ENCODE measurements around the gene PANX2. TPM values are rescaled to one million over a fixed set of nuclear protein-coding genes. Genes with fewer than 3 reads are reported as not detected.

The PANX2 gene
- total RNA-seq, 1 donor from 2014 or later = 0.30 TPM

DNA sequence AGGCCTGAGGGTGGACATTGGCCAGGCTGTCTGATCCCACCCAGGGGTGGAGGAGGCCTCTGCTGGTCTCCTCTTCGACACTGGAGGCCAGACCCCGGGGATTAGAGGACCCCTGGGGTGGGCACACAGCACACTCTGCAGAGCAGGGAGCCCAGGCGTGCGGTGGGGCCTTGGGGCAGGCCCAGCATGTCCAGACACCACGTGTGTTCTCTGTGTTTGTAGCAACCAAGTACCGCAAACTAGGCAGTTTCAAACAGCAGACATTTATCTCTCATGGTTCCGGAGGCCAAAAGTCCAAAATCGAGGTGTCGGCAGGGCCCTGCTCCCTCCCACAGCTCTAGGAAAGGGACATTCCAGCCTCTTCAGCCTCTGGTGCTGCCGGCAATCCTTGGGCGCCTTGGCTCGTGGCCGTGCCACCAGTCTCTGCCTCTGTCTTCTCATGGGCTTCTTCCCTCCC, 1.5 kb downstream of the PANX2 start:
- no peak for DNase-seq

DNA sequence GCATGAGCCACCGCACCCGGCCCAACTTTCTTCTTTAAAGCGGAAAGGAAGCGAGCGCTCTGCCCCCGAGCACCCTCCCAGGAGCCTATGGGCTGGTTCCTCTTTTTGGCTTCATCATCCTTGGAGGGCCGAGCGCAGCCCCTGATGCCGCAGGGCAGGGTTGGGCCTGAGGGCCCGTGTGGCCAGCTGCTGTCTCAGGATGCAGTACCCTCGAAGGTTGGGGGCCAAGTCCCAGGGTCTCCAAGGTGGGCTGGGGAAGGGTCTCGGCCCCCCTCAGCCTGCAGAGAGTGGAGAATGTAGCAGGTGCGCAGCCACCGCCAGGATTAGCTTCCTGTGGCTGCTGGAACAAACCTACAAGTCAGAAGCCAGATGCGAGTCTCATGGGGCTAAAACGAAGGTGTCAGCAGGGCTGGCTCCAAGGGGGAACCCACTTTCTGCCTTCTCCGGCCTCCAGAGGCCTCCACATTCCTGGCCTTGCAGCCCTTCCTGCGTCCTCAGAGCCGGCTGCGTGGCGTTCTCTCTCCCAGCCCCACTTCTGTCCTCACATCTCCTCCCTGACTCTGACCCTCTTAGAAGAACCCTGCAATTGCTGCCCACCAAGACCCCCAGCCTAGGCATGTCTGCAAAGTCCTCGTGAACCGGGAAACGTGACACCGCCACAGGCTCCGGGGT, 2.9 kb downstream of the PANX2 start:
- no peak for DNase-seq

DNA sequence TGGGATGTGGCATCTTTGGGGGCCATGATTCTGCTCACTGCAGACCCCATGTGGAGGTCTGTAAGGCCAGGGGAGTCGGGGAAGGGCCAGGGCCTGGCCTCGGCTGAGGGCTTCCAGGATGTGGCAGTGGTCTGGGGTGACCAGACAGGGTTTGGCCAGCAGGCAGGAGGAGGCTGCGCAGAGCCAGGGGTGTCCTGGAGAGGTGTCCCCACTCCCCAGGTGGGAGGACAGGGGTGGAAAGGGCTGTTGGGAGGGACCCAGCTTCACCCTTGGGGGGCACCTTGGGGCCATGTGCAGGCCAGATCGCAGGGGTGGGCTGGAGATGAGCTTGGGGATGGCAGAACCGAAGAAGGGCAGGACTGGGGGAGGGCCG, 3.4 kb downstream of the PANX2 start:
- no peak for DNase-seq

DNA sequence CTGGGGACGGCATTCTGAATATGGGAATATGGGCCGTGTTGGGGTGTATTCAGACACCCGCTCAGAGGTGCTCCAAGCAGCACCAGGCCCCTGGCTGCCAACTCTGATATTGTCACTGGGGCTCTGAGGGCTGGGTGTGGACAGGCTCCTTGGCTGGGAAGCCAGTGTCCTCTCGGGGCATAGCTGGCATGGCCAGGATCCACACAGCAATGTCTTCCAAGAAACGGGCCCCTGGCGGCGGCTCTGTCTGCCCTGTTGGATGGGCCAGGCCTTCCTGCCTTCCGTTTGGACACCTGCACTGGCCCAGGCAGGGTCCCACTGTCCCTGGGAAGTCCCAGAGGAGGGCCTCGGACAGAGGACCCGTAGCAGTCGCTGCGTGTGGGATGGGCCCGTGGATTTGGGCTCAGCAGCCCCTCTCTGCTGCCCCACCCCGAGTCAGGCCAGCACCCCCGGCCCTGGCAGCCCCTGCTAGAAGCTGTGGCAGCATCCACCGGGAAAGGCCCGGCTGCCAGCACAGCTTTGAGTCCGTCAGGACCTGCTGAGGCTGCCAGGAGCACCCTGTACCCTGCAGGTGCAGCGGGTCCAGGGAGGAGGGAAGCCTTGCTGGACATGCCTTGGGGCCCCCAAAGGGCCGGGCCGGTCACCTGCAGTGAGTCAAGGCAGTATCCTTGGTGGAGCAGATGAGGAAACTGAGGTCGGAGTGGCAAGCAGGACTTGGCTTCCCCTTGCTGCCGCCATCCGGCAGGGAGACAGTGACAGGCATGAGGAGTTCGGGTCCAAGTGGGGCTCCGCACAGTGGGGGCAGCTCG, 4.1 kb downstream of the PANX2 start:
- no peak for DNase-seq

DNA sequence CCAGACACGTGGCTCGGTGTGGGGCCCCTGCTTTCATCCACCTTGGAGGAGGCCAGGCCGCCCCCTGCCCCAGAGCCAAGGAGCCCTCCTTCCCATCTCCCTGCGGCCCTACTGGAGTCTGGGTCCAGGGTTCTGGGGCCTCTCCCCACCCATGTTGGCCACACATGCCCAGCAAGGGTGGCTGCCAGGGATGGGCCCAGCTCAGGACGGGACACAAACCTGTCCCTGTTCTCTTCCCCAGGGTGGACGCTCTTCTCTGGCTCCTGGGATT, 4.6 kb downstream of the PANX2 start:
- no peak for DNase-seq

DNA sequence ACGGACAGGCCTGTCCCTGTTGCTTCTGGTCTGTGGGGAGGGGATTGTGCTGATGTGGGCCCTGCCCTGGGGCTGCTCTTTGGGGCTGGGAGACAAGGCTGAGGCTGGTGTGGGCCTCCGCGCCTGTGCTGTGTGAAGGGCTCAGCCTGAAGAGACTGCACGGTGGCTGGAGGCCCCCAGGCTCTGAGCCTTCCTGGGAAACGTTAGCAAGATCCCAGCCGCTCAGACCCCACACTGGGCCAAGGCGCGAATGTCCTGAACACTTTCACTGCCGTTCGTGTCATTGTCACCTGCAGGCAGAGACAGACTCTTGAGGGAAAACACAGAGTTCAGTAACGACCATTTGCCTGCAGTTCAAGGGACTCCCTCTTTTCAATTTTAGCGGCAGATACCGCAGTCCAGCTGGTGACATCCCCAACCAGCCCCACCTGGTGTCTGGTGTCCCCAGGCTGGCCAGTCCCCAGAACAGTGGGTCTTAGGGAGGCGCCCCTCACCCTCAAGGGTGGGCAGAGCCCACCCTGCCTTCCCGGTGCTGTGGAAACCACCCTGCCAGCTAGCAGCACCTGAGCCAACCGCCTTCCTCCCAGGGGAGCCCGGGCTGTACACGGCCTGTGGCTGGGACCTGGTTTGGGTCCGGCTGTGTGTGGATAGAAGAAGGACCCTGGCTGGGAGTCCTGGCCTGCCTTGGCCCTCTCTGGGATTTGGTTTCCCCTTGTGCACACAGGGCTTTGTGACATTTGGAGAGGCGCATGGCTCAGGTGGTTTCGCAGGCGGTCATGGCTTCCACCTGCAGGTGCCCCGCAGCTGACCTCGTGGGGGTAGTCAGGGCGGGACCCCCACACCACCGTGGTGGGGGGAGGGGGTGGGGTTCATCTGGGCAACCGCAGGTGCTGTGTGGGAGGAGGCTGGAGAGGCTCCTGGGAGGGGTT, 5.7 kb downstream of the PANX2 start:
- DNase-seq = no peak

DNA sequence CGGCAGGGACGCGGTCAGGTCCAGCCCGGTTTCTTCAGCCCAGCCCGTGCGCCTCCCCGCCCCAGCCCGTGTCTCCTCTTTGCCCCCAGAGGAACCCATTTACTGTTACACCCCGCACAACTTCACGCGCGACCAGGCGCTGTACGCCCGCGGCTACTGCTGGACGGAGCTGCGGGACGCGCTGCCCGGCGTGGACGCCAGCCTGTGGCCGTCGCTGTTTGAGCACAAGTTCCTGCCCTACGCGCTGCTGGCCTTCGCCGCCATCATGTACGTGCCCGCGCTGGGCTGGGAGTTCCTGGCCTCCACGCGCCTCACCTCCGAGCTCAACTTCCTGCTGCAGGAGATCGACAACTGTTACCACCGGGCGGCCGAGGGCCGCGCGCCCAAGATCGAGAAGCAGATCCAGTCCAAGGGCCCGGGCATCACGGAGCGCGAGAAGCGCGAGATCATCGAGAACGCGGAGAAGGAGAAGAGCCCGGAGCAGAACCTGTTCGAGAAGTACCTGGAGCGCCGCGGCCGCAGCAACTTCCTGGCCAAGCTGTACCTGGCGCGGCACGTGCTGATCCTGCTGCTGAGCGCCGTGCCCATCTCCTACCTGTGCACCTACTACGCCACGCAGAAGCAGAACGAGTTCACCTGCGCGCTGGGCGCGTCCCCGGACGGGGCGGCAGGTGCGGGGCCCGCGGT, 6.5 kb downstream of the PANX2 start:
- DNase-seq = no peak

DNA sequence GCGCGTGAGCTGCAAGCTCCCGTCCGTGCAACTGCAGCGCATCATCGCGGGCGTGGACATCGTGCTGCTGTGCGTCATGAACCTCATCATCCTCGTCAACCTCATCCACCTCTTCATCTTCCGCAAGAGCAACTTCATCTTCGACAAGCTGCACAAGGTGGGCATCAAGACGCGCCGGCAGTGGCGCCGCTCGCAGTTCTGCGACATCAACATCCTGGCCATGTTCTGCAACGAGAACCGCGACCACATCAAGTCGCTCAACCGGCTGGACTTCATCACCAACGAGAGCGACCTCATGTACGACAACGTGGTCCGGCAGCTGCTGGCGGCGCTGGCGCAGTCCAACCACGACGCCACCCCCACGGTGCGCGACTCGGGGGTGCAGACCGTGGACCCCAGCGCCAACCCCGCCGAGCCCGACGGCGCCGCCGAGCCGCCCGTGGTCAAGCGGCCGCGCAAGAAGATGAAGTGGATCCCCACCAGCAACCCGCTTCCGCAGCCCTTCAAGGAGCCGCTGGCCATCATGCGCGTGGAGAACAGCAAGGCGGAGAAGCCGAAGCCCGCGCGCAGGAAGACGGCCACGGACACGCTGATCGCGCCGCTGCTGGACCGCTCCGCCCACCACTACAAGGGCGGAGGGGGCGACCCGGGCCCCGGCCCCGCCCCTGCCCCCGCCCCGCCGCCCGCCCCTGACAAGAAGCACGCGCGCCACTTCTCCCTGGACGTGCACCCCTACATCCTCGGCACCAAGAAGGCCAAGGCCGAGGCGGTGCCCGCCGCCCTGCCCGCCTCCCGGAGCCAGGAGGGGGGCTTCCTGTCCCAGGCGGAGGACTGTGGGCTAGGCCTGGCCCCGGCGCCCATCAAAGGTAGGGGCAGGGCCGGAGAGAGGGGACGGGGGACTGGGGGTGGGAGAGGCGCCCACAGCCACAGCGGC, 7.3 kb downstream of the PANX2 start:
- DNase-seq = no peak

DNA sequence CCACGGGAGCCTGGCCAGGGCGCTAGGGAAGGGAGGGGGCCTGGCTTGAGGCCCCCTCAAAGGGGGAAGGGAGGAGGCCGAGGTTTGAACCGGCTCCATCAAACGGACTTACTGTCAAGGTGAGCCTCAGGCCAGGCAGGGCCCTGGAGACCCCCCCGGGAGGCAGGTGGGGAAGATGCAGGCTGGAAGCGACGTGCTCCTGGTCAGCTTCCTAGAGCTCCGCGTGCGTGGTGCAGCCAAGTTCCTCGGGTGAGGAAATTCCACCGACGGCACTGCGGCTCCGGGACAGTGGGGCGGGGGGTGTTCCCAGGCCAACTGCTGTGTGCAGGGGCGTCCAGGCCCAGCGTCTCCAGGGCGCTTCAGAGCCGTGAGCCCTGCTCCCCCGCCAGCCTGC, 7.9 kb downstream of the PANX2 start:
- no peak for DNase-seq

DNA sequence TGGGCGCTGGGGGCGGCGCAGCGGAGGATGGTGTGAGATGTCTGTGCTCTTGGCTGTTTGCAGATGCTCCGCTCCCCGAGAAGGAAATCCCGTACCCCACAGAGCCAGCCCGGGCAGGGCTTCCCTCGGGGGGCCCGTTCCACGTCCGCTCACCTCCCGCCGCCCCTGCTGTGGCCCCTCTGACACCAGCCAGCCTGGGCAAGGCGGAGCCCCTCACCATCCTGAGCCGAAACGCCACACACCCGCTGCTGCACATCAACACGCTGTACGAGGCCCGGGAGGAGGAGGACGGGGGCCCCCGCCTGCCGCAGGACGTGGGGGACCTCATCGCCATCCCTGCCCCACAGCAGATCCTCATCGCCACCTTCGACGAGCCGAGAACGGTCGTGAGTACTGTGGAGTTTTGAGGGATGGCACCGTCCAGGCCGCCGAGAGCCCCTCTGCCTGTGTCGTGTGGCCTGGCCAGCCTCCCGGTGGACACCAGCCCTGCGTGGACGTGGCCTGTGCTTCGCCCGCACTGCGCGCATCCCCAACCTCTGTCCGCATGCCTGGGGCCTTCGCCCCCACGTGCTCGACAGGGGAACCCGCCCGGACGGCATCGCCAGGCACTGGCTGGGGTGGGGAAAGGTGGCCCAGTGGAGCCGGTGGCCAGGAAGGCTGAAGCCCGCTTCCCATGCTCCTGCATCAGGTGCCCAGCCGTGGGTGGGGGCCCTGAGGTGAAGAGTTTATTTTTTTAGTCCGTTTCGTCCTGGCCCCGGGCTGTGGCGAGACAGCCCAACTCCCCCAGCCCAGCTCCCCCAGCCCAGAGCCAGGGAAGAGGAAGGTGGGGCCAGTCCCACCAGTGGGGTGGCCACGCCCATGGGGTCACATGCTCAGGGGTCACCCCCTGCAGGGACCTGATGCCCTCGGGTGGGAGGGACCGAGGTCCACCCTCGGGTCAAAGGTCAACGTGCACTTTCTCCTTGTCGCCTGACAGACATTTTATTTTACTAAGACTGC, 8.6 kb downstream of the PANX2 start:
- no peak for DNase-seq

DNA sequence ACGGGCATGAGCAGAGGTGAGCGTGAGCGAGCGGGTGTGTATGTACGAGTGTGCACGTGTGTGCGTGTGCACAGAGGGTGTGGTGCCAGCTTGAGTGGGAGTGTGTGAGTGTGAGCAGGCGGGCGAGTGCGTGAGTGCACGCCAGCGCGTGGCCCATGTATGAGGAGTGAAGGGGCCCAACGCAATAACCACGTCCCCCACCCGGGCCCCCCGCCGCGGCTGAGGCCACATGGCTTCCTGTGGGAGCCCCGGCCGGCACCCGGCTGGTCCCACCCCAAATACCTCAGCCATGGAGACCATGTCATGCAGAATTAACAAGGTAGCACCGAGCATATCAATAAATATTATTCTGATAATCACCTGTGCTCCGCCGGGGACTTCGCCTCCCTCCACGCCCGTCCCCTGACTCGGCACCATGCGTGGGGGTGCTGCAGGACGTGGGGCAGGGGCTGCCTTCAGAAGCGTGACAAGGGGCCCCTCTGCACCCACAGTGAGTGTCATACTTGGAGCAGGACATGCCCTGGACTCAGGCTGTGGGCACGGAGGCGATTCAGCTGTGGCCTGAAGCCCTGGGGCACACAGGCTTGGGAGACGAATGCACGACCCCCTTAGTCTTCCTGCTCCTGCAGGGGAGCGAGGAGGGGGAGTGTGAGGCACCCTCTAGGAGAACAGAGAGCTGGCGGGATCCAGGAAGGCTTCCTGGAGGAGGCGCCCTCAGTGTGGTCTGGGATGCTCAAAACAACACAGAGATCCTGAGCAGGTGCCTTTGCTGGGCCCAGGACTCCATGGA, 9.6 kb downstream of the PANX2 start:
- DNase-seq = no peak

DNA sequence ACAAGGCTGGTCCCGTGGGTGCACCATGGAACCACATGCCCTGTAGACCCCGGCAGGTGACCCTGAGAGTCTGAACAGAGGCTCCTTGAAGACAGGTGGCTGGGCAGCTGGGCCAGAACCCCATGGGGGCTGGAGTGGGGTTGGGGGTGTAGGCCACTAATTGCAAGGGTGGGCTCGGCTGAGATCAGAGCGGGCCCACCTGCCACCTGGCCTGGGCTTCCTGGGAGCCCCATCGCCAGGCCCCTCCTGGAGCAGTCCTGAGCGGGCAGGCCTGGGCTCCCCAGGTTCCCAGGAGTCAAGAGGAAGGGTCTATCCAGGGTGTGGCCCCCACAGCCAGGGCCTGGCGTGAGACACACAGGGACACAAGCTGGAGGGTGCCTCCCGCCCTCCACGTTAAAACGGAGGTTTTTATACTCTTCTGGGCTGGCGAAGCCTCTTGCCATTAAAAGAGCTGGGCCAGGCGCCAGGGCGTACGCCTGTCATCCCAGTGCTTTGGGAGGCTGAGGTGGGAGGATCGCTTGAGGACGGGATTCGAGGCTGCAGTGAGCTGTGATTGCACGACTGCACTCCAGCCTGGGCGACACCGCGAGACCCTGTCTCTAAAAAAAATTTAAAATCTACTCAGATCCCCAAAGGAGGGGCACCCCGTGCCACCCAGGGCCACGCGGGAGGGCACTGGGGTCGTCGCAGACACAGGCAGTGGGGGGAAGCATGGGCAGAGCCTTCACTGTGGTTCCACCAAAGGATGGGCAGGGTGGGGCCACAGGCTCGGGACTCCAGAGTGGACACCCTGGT, 10.4 kb downstream of the PANX2 start:
- DNase-seq = no peak

DNA sequence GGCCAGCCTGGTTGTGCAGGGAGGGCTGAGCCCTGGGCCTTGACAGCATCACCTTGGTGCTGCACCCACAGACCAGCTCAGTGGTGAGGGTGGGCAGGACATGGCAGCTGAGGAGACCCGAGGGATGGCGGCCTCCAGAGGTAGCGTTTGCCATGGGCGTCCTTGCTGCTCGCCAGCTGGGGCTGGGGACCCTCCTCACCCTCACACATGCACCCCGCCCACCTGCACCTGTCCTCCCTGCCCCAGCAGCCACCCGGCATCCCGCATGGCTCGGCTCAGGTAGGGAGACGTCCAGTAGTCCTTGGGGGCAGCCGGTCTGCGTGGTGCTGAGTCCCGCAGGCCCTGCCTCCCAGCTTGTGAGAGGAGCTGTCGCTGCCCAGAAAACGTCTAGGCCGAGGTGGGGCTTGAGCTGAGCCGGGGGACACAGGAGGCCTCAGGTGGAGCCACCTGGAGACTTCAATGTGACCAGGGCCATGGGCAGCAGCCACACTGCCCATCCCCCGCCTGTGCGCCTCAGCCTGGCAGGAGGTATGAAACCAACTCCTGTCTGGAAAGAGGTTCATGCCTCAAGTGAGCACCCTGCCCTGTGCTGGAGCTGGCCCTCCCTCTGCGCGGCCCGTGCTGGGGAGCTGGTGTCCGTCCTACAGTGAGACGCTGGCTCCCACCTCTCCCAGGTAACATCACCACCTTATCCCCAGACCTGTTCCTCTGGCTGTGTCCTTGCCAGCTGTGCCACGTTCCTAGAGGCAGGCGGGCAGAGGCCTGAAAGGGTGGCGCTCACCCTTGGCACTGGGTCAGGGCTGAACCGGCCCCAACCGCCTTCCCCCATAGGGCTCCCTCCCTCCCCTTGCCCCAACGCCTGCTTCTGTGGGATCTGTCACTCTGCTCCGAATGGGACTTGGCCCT, 11.9 kb downstream of the PANX2 start:
- DNase-seq = no peak

DNA sequence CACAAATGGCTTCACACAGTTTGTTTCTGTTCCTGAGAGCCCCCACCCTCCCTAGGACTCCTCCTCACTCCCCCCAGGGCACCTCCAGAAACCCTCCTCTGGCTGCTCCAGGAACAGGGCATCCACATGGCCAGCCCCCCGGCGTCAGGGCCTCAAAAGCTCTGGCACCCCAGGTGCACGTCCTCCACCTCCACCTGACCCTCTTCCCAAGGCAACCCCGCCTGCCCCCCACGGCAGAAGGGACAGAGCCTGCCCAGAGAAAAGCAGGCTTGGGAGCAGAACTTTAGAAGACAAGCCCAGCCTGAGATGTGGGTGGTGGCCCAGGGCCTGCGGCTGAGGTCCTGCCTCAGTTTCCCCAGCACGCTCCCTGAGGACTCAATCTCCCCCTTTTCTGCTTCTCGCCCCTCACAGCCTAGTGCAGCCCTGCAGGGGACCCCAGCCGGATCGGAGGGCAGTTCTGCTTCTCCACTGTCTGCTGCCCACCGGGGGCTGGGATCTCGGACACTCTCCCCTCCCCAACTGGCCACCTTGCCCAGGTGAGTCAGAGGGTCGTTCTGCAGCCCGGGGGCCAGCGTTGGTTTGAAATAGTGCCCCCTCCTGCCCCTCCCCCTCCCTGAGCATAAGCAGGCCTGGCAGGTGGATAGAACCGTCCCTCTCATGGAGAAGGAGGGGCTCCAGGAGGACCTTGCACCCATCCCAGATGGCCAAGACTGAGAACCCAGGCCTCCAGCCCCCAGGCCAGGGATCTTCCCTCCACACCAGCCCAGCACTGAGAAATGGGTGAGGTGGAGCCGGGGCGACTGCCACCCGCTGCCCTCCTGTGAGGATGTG, 12.8 kb downstream of the PANX2 start:
- DNase-seq = no peak

DNA sequence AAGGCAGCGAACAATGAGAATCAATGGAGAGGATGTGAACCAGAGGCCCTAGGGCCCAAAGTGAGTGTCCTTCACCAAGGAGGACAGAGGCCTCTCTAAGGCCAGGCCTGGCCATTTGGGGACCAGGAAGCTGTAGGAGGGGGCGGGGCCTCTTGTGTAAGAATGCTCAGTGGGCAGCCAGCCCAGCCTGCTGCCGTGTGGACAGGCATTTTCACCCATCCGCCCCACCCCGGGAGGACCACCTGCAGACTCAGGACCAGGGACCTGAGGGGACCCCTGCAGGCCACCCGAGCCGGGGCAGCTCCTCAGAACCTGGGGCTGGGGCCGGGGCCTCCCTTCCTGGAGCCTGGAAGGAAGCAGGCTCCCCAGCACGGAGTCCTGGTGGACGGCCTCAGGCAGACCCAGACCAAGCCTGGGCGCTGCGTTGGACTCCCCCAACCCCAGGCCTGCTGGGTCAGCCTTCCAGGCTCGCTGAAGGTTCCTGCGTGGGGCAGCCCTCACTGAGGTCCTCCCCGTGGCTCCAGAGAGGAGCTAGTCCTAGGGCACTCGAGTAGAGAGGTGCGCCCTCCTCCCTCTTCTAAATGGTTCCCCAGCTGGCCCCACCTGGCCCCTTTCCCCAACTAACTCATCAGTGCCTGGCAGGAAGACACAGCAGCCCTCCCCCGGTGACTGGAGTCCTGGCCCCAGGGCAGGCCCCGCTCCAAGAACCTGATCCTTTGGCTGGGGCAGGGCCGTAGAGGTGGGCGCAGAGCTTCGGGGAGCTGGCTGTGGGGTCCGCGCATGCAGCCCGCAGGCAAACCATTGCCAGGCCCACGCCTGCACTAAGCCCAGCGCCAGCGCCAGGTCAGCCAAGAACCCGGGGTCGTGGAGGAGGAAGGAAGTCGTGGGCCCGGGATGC, 13.7 kb downstream of the PANX2 start:
- no peak for DNase-seq

Measured in skin of body (tissue), 2 donors.